Stimulated activated CD8-positive, alpha-beta memory T cell treated with anti-CD3 and anti-CD28 coated beads, Interleukin-4, amount 100 ng/mL, for 24 hours (primary cell): ENCODE measurements around the gene CTRL.

ENCODE experiments used
- DNase-seq: peaks from one replicate; pipeline ENCODE4 v3.0.0-alpha.2; 2020; ENCODE audit warnings: low read depth

The CTRL gene

GRCh38 chr16:67962135-67962534, 30.5 kb upstream of the CTRL start:
- DNase-seq, result no peak

GRCh38 chr16:67961551-67961957, 29.9 kb upstream of the CTRL start:
- no peak for DNase-seq

- DNase-seq, result no peak
Measured at GRCh38 chr16:67959536-67960329, 28.1 kb upstream of the CTRL start.

- DNase-seq, result no peak
Measured at GRCh38 chr16:67957622-67958021, 26.0 kb upstream of the CTRL start.

GRCh38 chr16:67954421-67955196, 22.9 kb upstream of the CTRL start:
- DNase-seq, result no peak

- no peak for DNase-seq
Measured at GRCh38 chr16:67953641-67954375, 22.1 kb upstream of the CTRL start.

GRCh38 chr16:67951485-67951884, 19.8 kb upstream of the CTRL start:
- DNase-seq, result no peak

- no peak for DNase-seq
Measured at GRCh38 chr16:67950335-67950843, 18.7 kb upstream of the CTRL start.

GRCh38 chr16:67949645-67950044, 18.0 kb upstream of the CTRL start:
- no peak for DNase-seq

- DNase-seq, result no peak
Measured at GRCh38 chr16:67948015-67948414, 16.4 kb upstream of the CTRL start.

GRCh38 chr16:67946966-67947558, 15.4 kb upstream of the CTRL start:
- DNase-seq, result no peak

GRCh38 chr16:67946128-67946569, 14.5 kb upstream of the CTRL start:
- no peak for DNase-seq

GRCh38 chr16:67945392-67945933, 13.8 kb upstream of the CTRL start:
- no peak for DNase-seq

GRCh38 chr16:67944690-67945391, 13.2 kb upstream of the CTRL start:
- DNase-seq, result no peak

- DNase-seq, result no peak
Measured at GRCh38 chr16:67943619-67944504, 12.2 kb upstream of the CTRL start, which contains the start of gene LCAT. Gene LCAT (minus strand): TSS chr16:67944120. CDS start chr16:67944101, 19 bp downstream.

GRCh38 chr16:67943256-67943618, 11.6 kb upstream of the CTRL start:
- DNase-seq, result no peak

GRCh38 chr16:67942510-67943255, 11.0 kb upstream of the CTRL start:
- DNase-seq, result no peak

GRCh38 chr16:67942200-67942509, 10.5 kb upstream of the CTRL start:
- no peak for DNase-seq

- no peak for DNase-seq
Measured at GRCh38 chr16:67941469-67942199, 10.0 kb upstream of the CTRL start.
